IPS-18a (cell line): ENCODE measurements around the gene CUBN.

Experiments
- H3K27ac ChIP-seq: one replicate; pipeline ENCODE4 v1.5.1; 2013; ENCODE audit warnings: low read length
- H3K27me3 ChIP-seq: one replicate; pipeline ENCODE4 v1.6.1; 2013; ENCODE audit warnings: mild to moderate bottlenecking, low read length; ENCODE audit not compliant: control insufficient read depth, insufficient read depth
- H3K36me3 ChIP-seq: one replicate; pipeline ENCODE4 v1.6.1; 2013; ENCODE audit warnings: low read depth, low read length; ENCODE audit not compliant: control insufficient read depth
- H3K4me1 ChIP-seq: one replicate; pipeline ENCODE4 v1.6.1; 2013; ENCODE audit warnings: low read depth, low read length; ENCODE audit not compliant: control insufficient read depth
- H3K4me3 ChIP-seq: one replicate; pipeline ENCODE4 v1.5.1; 2013; ENCODE audit warnings: low read length
- H3K9ac ChIP-seq: one replicate; pipeline ENCODE4 v1.6.1; 2013; ENCODE audit warnings: mild to moderate bottlenecking, low read length, moderate library complexity
- H3K9me3 ChIP-seq: one replicate; pipeline ENCODE4 v1.6.1; 2013; ENCODE audit warnings: low read depth, low read length; ENCODE audit not compliant: control insufficient read depth

CUBN gene

GRCh38 chr10:16964576-16965343, 164.9 kb downstream of the CUBN start:
- H3K9ac ChIP-seq, result no peak overlapping the region
- H3K4me1 ChIP-seq, result peaks cover 27% of the 10 kb centered on the region
- H3K27me3 ChIP-seq, result no peaks in the 10 kb centered on the region
- no peaks in the 10 kb centered on the region for H3K36me3 ChIP-seq
- H3K4me3 ChIP-seq, result no peak overlapping the region
- H3K9me3 ChIP-seq, result no peaks in the 10 kb centered on the region
- no peak overlapping the region for H3K27ac ChIP-seq

GRCh38 chr10:16960551-16960950, 169.1 kb downstream of the CUBN start:
- no peak overlapping the region for H3K4me3 ChIP-seq

GRCh38 chr10:16957038-16957437, 172.6 kb downstream of the CUBN start:
- no peaks in the 10 kb centered on the region for H3K9me3 ChIP-seq
- no peaks in the 10 kb centered on the region for H3K27me3 ChIP-seq
- no peak overlapping the region for H3K4me3 ChIP-seq
- H3K9ac ChIP-seq, result no peak overlapping the region
- no peak overlapping the region for H3K27ac ChIP-seq
- no peaks in the 10 kb centered on the region for H3K36me3 ChIP-seq
- H3K4me1 ChIP-seq, result peaks cover 3% of the 10 kb centered on the region

More at GRCh38 chr10:16960551-16960950, 169.1 kb downstream of the CUBN start:
- Histone ChIP-seq H3K27me3 (no peaks in the 10 kb centered on the region), H3K4me1 (no peaks in the 10 kb centered on the region), H3K9me3 (no peaks in the 10 kb centered on the region), H3K9ac (no peak overlapping the region), H3K36me3 (no peaks in the 10 kb centered on the region), H3K27ac (no peak overlapping the region)

DNA sequence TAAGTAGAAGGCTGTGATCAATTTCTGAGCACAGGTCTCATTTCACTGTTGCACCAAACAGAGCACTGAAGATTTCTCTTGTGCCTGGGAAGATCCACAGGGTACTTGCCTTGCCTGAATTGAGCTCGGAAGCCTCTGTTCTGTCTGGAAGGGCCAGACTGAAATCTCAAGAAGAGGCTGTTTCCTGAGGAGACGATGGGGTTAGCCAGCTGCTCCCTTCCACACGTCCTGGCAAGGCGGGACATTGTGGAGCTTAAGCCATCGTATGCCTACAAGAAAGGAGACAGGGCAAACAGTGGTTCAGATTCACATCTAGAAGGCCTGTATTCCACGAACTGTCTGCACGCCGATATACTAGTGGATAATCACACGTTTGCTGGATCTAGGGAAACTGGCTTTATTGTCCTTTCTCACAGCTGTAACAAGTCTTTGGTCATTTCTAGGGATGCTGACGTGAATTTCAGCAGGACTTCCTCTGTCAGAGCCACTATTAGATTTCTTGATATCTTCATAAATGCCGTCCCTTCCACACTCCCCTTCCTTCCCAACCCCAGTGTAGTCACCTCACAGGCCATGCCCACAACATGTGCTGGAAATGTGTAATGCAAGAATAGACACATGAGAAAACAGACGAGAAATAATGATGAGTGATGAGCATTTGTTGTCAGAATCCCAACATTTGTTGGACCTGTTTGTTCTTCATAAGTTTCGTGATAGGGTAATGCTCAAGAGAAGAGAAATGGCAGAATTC, 175.2 kb downstream of the CUBN start:
- peaks cover 16% of the 10 kb centered on the region for H3K4me1 ChIP-seq

GRCh38 chr10:16953270-16953669, 176.3 kb downstream of the CUBN start:
- Histone ChIP-seq H3K4me1 (peaks cover 16% of the 10 kb centered on the region), H3K4me3 (no peak overlapping the region), H3K9ac (no peak overlapping the region), H3K27me3 (no peaks in the 10 kb centered on the region), H3K27ac (no peak overlapping the region), H3K36me3 (no peaks in the 10 kb centered on the region), H3K9me3 (no peaks in the 10 kb centered on the region)

More for the DNA sequence above, 175.2 kb downstream of the CUBN start:
- Histone ChIP-seq H3K36me3 (no peaks in the 10 kb centered on the region), H3K9ac (no peak overlapping the region), H3K9me3 (no peaks in the 10 kb centered on the region), H3K4me3 (no peak overlapping the region), H3K27me3 (no peaks in the 10 kb centered on the region), H3K27ac (no peak overlapping the region)

GRCh38 chr10:16952610-16953009, 177.0 kb downstream of the CUBN start:
- Histone ChIP-seq H3K27me3 (no peaks in the 10 kb centered on the region), H3K36me3 (no peaks in the 10 kb centered on the region), H3K4me3 (no peak overlapping the region), H3K4me1 (peaks cover 16% of the 10 kb centered on the region), H3K27ac (no peak overlapping the region), H3K9me3 (no peaks in the 10 kb centered on the region), H3K9ac (no peak overlapping the region)

DNA sequence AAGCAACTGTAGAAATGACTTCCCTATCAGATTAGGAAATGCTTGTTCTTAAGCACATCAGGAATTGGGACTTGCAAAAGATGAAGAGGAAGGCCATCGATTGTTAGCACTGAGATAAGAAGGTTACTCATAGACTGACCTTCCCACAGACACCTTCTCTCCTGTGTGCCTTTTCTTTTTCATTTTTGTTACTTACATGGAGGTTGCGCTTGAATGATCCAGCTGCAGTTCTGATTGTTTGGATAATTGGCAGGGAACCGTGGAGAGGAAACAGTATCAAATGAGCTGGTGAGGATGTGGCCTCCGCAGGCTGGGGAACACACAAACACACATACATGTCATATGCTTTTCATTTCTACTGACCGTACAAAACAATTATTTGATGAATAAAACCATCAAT, 177.5 kb downstream of the CUBN start:
- Histone ChIP-seq H3K27me3 (no peaks in the 10 kb centered on the region), H3K9me3 (no peaks in the 10 kb centered on the region), H3K4me3 (no peak overlapping the region), H3K9ac (no peak overlapping the region), H3K36me3 (no peaks in the 10 kb centered on the region), H3K27ac (no peak overlapping the region), H3K4me1 (peaks cover 16% of the 10 kb centered on the region)

GRCh38 chr10:16950656-16951601, 178.7 kb downstream of the CUBN start:
- peaks cover 16% of the 10 kb centered on the region for H3K4me1 ChIP-seq
- peak overlapping the region; percentile 23 for H3K9ac ChIP-seq
- no peak overlapping the region for H3K27ac ChIP-seq
- H3K9me3 ChIP-seq, result no peaks in the 10 kb centered on the region
- H3K27me3 ChIP-seq, result no peaks in the 10 kb centered on the region
- no peaks in the 10 kb centered on the region for H3K36me3 ChIP-seq
- peak overlapping the region; percentile 8 for H3K4me3 ChIP-seq

DNA sequence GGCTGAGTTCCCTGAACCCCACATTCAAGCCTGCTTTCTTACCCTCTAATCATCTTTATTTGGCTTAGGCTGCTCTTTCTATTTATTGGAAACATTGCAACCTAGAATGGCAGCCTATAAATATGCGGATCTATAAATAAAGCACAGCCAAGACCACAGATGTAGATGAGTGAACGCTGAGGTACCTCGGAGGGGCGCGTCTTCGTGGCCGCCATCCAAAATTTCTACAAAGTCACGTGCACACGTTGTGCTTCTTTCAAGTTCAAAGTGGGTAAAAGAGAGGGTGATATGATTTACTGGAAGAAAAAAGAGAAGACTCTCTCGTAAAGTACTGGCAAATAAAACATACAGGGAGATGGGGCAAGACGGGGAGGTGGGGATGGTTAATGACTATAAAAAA, 179.8 kb downstream of the CUBN start:
- Histone ChIP-seq H3K9ac (no peak overlapping the region), H3K4me3 (no peak overlapping the region), H3K36me3 (no peaks in the 10 kb centered on the region), H3K27ac (no peak overlapping the region), H3K9me3 (no peaks in the 10 kb centered on the region), H3K4me1 (peaks cover 16% of the 10 kb centered on the region), H3K27me3 (no peaks in the 10 kb centered on the region)

DNA sequence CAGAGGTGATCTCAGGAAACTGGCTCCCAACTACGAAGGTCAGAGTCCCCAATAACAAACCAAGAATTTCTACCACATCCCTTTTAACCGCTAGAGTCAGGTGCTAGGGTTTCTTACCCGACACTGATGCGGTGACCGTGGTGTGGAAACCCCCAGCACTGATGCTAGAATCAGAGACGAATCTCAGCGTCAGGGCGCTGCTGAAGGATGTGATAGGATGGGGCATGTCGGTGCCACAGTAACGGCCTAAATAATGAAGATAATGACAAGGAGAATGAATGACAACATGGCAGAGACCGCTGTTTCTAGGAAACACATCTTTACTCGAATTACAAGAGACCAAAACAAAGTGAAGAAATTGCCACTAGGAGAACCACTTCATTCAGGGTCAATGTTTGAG, 181.2 kb downstream of the CUBN start:
- H3K9ac ChIP-seq, result no peak overlapping the region
- no peak overlapping the region for H3K4me3 ChIP-seq
- no peaks in the 10 kb centered on the region for H3K36me3 ChIP-seq
- H3K9me3 ChIP-seq, result no peaks in the 10 kb centered on the region
- H3K27ac ChIP-seq, result no peak overlapping the region
- peaks cover 16% of the 10 kb centered on the region for H3K4me1 ChIP-seq
- no peaks in the 10 kb centered on the region for H3K27me3 ChIP-seq

GRCh38 chr10:16947069-16947468, 182.5 kb downstream of the CUBN start:
- Histone ChIP-seq H3K27me3 (no peaks in the 10 kb centered on the region), H3K9ac (no peak overlapping the region), H3K27ac (no peak overlapping the region), H3K4me3 (no peak overlapping the region), H3K4me1 (peaks cover 13% of the 10 kb centered on the region), H3K36me3 (no peaks in the 10 kb centered on the region), H3K9me3 (no peaks in the 10 kb centered on the region)
